Parathyroid adenoma (tissue), 2 donors: ENCODE data around the gene SGCA.

Experiments used
- H2AFZ ChIP-seq: fragments of 300-600 bp; sonication (generic); one replicate; pipeline ENCODE4 v1.7.0; 2017; ENCODE audit warnings: antibody characterized with exemption, mild to moderate bottlenecking
- H3K27ac ChIP-seq: fragments of 300-600 bp; sonication (generic); one replicate; pipeline ENCODE4 v1.7.0; 2017
- H3K27me3 ChIP-seq: fragments of 300-600 bp; sonication (generic); one replicate; pipeline ENCODE4 v1.7.0; 2017; ENCODE audit warnings: low read length; ENCODE audit not compliant: control insufficient read depth, insufficient read depth
- H3K36me3 ChIP-seq: fragments of 300-600 bp; sonication (generic); one replicate; pipeline ENCODE4 v1.7.0; 2017; ENCODE audit warnings: low read length; ENCODE audit not compliant: control insufficient read depth, insufficient read depth
- H3K4me1 ChIP-seq: fragments of 300-600 bp; sonication (generic); one replicate; pipeline ENCODE4 v1.7.0; 2017; ENCODE audit warnings: control low read depth
- H3K4me2 ChIP-seq: fragments of 300-600 bp; sonication (generic); one replicate; pipeline ENCODE4 v1.7.0; 2017; ENCODE audit warnings: low read length
- H3K4me3 ChIP-seq: fragments of 300-600 bp; sonication (generic); one replicate; pipeline ENCODE4 v1.7.0; 2017; ENCODE audit warnings: low read depth, low read length
- H3K79me2 ChIP-seq: fragments of 300-600 bp; sonication (generic); one replicate; pipeline ENCODE4 v1.7.0; 2017; ENCODE audit warnings: control low read depth
- H3K9ac ChIP-seq: fragments of 300-600 bp; sonication (generic); one replicate; pipeline ENCODE4 v1.7.0; 2017; ENCODE audit warnings: mild to moderate bottlenecking
- H3K9me3 ChIP-seq: fragments of 300-600 bp; sonication (generic); one replicate; pipeline ENCODE4 v1.7.0; 2017; ENCODE audit warnings: low read length; ENCODE audit not compliant: control insufficient read depth
- CTCF ChIP-seq: fragments of 300-600 bp; sonication (generic); IDR thresholded peaks from one replicate; pipeline ENCODE4 v1.7.0; 2017; ENCODE audit warnings: antibody characterized with exemption, mild to moderate bottlenecking
- donor health status: primary hyperparathyroidism.

SGCA gene

GRCh38 chr17:50169881-50170459 lies 4.2 kb downstream of the SGCA start:
- no peaks in the 10 kb centered on the region for H3K4me1 ChIP-seq
- TF ChIP-seq CTCF, result no peak
- H3K36me3 ChIP-seq, result no peaks in the 10 kb centered on the region
- H3K4me3 ChIP-seq, result no peak overlapping the region
- no peak overlapping the region for H2AFZ ChIP-seq
- H3K9me3 ChIP-seq, result no peaks in the 10 kb centered on the region
- no peaks in the 10 kb centered on the region for H3K79me2 ChIP-seq
- no peak overlapping the region for H3K9ac ChIP-seq
- no peaks in the 10 kb centered on the region for H3K27me3 ChIP-seq
- H3K27ac ChIP-seq, result no peak overlapping the region
- H3K4me2 ChIP-seq, result no peak overlapping the region

GRCh38 chr17:50170662-50171370 lies 5.0 kb downstream of the SGCA start:
- no peak overlapping the region for H3K4me3 ChIP-seq
- H3K79me2 ChIP-seq, result no peaks in the 10 kb centered on the region
- no peak overlapping the region for H2AFZ ChIP-seq
- no peaks in the 10 kb centered on the region for H3K4me1 ChIP-seq
- no peaks in the 10 kb centered on the region for H3K9me3 ChIP-seq
- no peaks in the 10 kb centered on the region for H3K27me3 ChIP-seq
- no peak overlapping the region for H3K27ac ChIP-seq
- no peak overlapping the region for H3K9ac ChIP-seq
- no peaks in the 10 kb centered on the region for H3K36me3 ChIP-seq
- no peak for TF ChIP-seq CTCF
- H3K4me2 ChIP-seq, result no peak overlapping the region

- Histone ChIP-seq H3K4me2 (no peak overlapping the region), H3K27me3 (no peaks in the 10 kb centered on the region), H3K9me3 (no peaks in the 10 kb centered on the region), H3K4me1 (no peaks in the 10 kb centered on the region), H3K9ac (no peak overlapping the region), H2AFZ (no peak overlapping the region), H3K4me3 (no peak overlapping the region), H3K36me3 (no peaks in the 10 kb centered on the region), H3K79me2 (no peaks in the 10 kb centered on the region), H3K27ac (no peak overlapping the region)
- TF ChIP-seq CTCF, result no peak
Observed at GRCh38 chr17:50171371-50172071, 5.7 kb downstream of the SGCA start.

- Histone ChIP-seq H2AFZ (no peak overlapping the region), H3K4me3 (no peak overlapping the region), H3K9me3 (no peaks in the 10 kb centered on the region), H3K4me2 (no peak overlapping the region), H3K4me1 (no peaks in the 10 kb centered on the region), H3K36me3 (no peaks in the 10 kb centered on the region), H3K27me3 (no peaks in the 10 kb centered on the region), H3K27ac (no peak overlapping the region), H3K9ac (no peak overlapping the region), H3K79me2 (no peaks in the 10 kb centered on the region)
- no peak for TF ChIP-seq CTCF
Observed at GRCh38 chr17:50172130-50172529, 6.3 kb downstream of the SGCA start.
